Left cardiac atrium (tissue), 4 donors: ENCODE measurements around the gene INPP4B. TPM values are rescaled to one million over a fixed set of nuclear protein-coding genes. Genes with fewer than 3 reads are reported as not detected.
A peak's percentile ranks its signal among the peaks of the same experiment; 100 is the strongest.

Source experiments
- ATAC-seq, 2 donors: fragments of 200-7000 bp; cut with Tn5 transposase; one replicate each; pipeline ENCODE4 v1.9.1; 2020; ENCODE audit warnings: mild to moderate bottlenecking in 2 of 2, moderate library complexity in 2 of 2
- DNase-seq: peaks from one replicate; pipeline ENCODE4 v3.0.0-alpha.2; 2020
- intact Hi-C, 2 donors: fragments of 100-400 bp; cut with DNase I; formaldehyde crosslinking; loops; one replicate each; pipeline versions ENCODE4 v1.14.1 to v1.15.1; 2022 to 2023
- total RNA-seq, 2 donors: library from RNA; stranded (reverse); fragmentation: NEBNext Ultra II Directional; extraction: Animal tissue kit (Norgen Biotek cat#: 25700); gene quantifications; one replicate each; pipeline ENCODE4 v1.2.1, GENCODE V29; 2021
- donor health status: DM: no; HTN: yes; CAD: no.
- donor health status: DM: no; HTN: yes; CAD: no; lungs with severe emphysema.
- donor health status: DM: yes; HTN: yes; CAD: no.
- donor health status: Dilated cardiomyopathy.

The INPP4B gene
- total RNA-seq, 2 donors from 2014 or later: 9.0 to 11.0 TPM

GRCh38 chr4:142776026-142776425 is 70.1 kb downstream of the INPP4B start:
- no peak for ATAC-seq
- intact Hi-C loops: no loop called here
- no peak for DNase-seq

GRCh38 chr4:142773505-142773904 is 72.6 kb downstream of the INPP4B start:
- ATAC-seq: no peak
- intact Hi-C loops: no loop called here
- DNase-seq: no peak

- ATAC-seq (no peak), DNase-seq (no peak)
- intact Hi-C loops: no loop called here
Observed at GRCh38 chr4:142762280-142762679, 83.8 kb downstream of the INPP4B start.

GRCh38 chr4:142752202-142752786 is 93.8 kb downstream of the INPP4B start:
- DNase-seq: no peak
- intact Hi-C loops: no loop called here
- ATAC-seq: no peak

- ATAC-seq: peak; percentile 57 to 85
- no peak for DNase-seq
- intact Hi-C loops: no loop called here
Observed at GRCh38 chr4:142743121-142743825, 102.8 kb downstream of the INPP4B start.

GRCh38 chr4:142741995-142742394 is 104.1 kb downstream of the INPP4B start:
- ATAC-seq (no peak), DNase-seq (no peak)
- intact Hi-C loops: no loop called here

GRCh38 chr4:142728233-142728632 is 117.9 kb downstream of the INPP4B start:
- ATAC-seq (no peak), DNase-seq (no peak)
- intact Hi-C loops: no loop called here

- intact Hi-C loops: no loop called here
- DNase-seq (no peak), ATAC-seq (no peak)
Observed at GRCh38 chr4:142727149-142727548, 119.0 kb downstream of the INPP4B start.

GRCh38 chr4:142725886-142726285 is 120.2 kb downstream of the INPP4B start:
- intact Hi-C loops: no loop called here
- no peak for DNase-seq

GRCh38 chr4:142721187-142721586 is 124.9 kb downstream of the INPP4B start:
- ATAC-seq: no peak
- intact Hi-C loops: loop anchor here in 1 of 2 donors (2.0 to 5.0 kb wide), 2 partner anchors 369 to 594 kb away; no protein-coding TSS in a partner anchor
- DNase-seq: no peak

More at GRCh38 chr4:142725886-142726285, 120.2 kb downstream of the INPP4B start:
- no peak for ATAC-seq

GRCh38 chr4:142719854-142720541 is 126.1 kb downstream of the INPP4B start:
- DNase-seq (no peak), ATAC-seq (no peak)
- intact Hi-C loops: loop anchor here in 1 of 2 donors (2.0 to 5.0 kb wide), 2 partner anchors 368 to 593 kb away; no protein-coding TSS in a partner anchor

GRCh38 chr4:142718981-142719380 is 127.1 kb downstream of the INPP4B start:
- intact Hi-C loops: no loop called here
- DNase-seq: no peak
- ATAC-seq: no peak

GRCh38 chr4:142715727-142716126 is 130.4 kb downstream of the INPP4B start:
- ATAC-seq (no peak), DNase-seq (no peak)
- intact Hi-C loops: no loop called here

- DNase-seq: no peak
- intact Hi-C loops: no loop called here
Observed at GRCh38 chr4:142713282-142714030, 132.6 kb downstream of the INPP4B start.

GRCh38 chr4:142708231-142708630 is 137.9 kb downstream of the INPP4B start:
- intact Hi-C loops: no loop called here
- ATAC-seq: no peak
- no peak for DNase-seq

More at GRCh38 chr4:142713282-142714030, 132.6 kb downstream of the INPP4B start:
- ATAC-seq: no peak

- DNase-seq (no peak), ATAC-seq (no peak)
- intact Hi-C loops: no loop called here
Observed at GRCh38 chr4:142707401-142707800, 138.7 kb downstream of the INPP4B start.

- DNase-seq (no peak), ATAC-seq (no peak)
- intact Hi-C loops: no loop called here
Observed at GRCh38 chr4:142706381-142706780, 139.7 kb downstream of the INPP4B start.

GRCh38 chr4:142705820-142706219 is 140.3 kb downstream of the INPP4B start:
- intact Hi-C loops: no loop called here
- ATAC-seq: no peak
- DNase-seq: no peak

- DNase-seq: no peak
- peak in 1 of 2 donors; percentile 41 for ATAC-seq
- intact Hi-C loops: no loop called here
Observed at GRCh38 chr4:142703694-142704309, 142.3 kb downstream of the INPP4B start.
